ENCODE results near the gene ANKRD44. TPM values are rescaled to one million over a fixed set of nuclear protein-coding genes. Genes with fewer than 3 reads are reported as not detected.

Gene ANKRD44
- total RNA-seq, 1 experiment from 2014 or later, result 0.68 TPM

DNA sequence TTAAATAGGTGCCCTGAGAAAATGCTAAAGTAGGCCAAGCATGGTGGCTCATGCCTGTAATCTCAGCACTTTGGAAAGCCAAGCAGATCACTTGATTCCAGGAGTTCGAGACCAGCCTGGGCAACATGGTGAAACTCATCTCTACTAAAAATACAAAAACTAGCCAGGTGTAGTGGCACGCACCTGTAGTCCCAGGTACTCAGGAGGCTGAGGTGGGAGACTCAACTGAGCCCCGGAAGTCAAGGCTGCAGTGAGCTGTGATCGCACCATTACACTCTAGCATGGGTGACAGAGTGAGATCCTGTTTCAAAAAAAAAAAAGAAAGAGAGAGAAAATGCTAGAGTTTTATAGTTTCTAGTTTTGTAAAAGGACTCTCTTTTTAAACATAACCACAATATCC is 12.0 kb downstream of the ANKRD44 start (continued):
- TF ChIP-seq, protein P1, sequence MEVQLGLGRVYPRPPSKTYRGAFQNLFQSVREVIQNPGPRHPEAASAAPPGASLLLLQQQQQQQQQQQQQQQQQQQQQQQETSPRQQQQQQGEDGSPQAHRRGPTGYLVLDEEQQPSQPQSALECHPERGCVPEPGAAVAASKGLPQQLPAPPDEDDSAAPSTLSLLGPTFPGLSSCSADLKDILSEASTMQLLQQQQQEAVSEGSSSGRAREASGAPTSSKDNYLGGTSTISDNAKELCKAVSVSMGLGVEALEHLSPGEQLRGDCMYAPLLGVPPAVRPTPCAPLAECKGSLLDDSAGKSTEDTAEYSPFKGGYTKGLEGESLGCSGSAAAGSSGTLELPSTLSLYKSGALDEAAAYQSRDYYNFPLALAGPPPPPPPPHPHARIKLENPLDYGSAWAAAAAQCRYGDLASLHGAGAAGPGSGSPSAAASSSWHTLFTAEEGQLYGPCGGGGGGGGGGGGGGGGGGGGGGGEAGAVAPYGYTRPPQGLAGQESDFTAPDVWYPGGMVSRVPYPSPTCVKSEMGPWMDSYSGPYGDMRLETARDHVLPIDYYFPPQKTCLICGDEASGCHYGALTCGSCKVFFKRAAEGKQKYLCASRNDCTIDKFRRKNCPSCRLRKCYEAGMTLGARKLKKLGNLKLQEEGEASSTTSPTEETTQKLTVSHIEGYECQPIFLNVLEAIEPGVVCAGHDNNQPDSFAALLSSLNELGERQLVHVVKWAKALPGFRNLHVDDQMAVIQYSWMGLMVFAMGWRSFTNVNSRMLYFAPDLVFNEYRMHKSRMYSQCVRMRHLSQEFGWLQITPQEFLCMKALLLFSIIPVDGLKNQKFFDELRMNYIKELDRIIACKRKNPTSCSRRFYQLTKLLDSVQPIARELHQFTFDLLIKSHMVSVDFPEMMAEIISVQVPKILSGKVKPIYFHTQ (CRISPR knock-in tag; IDR thresholded peaks at IDR 0.05), result no peak
- no peak for TF ChIP-seq RELA (CRISPR knock-in tag; IDR thresholded peaks at IDR 0.05; ENCODE audit: borderline replicate concordance)
- TF ChIP-seq, protein P2, sequence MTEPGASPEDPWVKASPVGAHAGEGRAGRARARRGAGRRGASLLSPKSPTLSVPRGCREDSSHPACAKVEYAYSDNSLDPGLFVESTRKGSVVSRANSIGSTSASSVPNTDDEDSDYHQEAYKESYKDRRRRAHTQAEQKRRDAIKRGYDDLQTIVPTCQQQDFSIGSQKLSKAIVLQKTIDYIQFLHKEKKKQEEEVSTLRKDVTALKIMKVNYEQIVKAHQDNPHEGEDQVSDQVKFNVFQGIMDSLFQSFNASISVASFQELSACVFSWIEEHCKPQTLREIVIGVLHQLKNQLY (CRISPR knock-in tag; IDR thresholded peaks at IDR 0.05), result no peak
- TF ChIP-seq, protein P3, sequence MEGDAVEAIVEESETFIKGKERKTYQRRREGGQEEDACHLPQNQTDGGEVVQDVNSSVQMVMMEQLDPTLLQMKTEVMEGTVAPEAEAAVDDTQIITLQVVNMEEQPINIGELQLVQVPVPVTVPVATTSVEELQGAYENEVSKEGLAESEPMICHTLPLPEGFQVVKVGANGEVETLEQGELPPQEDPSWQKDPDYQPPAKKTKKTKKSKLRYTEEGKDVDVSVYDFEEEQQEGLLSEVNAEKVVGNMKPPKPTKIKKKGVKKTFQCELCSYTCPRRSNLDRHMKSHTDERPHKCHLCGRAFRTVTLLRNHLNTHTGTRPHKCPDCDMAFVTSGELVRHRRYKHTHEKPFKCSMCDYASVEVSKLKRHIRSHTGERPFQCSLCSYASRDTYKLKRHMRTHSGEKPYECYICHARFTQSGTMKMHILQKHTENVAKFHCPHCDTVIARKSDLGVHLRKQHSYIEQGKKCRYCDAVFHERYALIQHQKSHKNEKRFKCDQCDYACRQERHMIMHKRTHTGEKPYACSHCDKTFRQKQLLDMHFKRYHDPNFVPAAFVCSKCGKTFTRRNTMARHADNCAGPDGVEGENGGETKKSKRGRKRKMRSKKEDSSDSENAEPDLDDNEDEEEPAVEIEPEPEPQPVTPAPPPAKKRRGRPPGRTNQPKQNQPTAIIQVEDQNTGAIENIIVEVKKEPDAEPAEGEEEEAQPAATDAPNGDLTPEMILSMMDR (IDR thresholded peaks at IDR 0.05), result no peak

DNA sequence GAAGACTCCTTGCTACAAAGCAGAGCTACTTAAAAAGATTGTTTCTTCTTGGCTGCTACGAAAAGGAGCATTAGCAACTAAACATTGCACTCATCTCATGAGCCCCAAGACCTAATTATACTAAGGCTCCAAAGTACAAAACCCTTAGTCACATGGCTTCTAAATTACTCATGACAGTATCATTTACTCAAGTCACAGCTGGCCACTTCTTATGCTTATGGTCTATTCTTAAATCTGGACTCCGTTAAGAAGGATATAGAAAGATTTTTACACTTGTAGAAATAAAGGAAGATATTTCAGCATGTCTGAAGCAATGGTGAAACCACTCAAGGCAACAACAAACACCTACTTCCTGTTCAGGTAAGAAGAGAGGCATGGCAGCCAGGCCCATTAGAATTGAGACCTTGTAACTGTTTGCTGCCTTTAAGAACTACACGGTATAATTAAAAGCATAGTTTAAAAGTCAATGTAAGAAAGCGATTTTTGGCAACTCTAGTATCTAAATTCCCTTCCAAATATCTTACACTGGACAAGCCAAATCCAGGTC is 12.7 kb downstream of the ANKRD44 start:
- CTCF ChIA-PET, result no interaction called here
- no peaks in the 10 kb centered on the region for H3K4me1 Mint-ChIP-seq
- POLR2A ChIA-PET, result no interaction called here
- DNase-seq (ENCODE audit: low spot score) (no peak), ATAC-seq (no peak)
- TF ChIP-seq NR2C2 (CRISPR knock-in tag; IDR thresholded peaks at IDR 0.05), result no peak
- TF ChIP-seq, protein P4, sequence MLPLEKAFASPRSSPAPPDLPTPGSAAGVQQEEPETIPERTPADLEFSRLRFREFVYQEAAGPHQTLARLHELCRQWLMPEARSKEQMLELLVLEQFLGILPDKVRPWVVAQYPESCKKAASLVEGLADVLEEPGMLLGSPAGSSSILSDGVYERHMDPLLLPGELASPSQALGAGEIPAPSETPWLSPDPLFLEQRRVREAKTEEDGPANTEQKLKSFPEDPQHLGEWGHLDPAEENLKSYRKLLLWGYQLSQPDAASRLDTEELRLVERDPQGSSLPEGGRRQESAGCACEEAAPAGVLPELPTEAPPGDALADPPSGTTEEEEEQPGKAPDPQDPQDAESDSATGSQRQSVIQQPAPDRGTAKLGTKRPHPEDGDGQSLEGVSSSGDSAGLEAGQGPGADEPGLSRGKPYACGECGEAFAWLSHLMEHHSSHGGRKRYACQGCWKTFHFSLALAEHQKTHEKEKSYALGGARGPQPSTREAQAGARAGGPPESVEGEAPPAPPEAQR (CRISPR knock-in tag; IDR thresholded peaks at IDR 0.05), result no peak
- TF ChIP-seq, protein P3 (IDR thresholded peaks at IDR 0.05), result no peak
- no peak for TF ChIP-seq NR1H2 (CRISPR knock-in tag; IDR thresholded peaks at IDR 0.05)
- no peak for TF ChIP-seq GRHL2 (CRISPR knock-in tag; IDR thresholded peaks at IDR 0.05; ENCODE audit: insufficient replicate concordance, severe bottlenecking)
- no peak for TF ChIP-seq JAZF1 (CRISPR knock-in tag; IDR thresholded peaks at IDR 0.05)
- no peak for TF ChIP-seq SMAD3 (CRISPR knock-in tag; IDR thresholded peaks at IDR 0.05; ENCODE audit: borderline replicate concordance)
- no peak for TF ChIP-seq HMGA2 (CRISPR knock-in tag; IDR thresholded peaks at IDR 0.05)
- TF ChIP-seq, protein P5, sequence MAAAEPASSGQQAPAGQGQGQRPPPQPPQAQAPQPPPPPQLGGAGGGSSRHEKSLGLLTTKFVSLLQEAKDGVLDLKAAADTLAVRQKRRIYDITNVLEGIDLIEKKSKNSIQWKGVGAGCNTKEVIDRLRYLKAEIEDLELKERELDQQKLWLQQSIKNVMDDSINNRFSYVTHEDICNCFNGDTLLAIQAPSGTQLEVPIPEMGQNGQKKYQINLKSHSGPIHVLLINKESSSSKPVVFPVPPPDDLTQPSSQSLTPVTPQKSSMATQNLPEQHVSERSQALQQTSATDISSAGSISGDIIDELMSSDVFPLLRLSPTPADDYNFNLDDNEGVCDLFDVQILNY (CRISPR knock-in tag; IDR thresholded peaks at IDR 0.05), result no peak
- TF ChIP-seq ZNF219 (CRISPR knock-in tag; IDR thresholded peaks at IDR 0.05; ENCODE audit: borderline replicate concordance), result no peak
- TF ChIP-seq, protein P2 (CRISPR knock-in tag; IDR thresholded peaks at IDR 0.05), result no peak
- TF ChIP-seq ZNF138 (CRISPR knock-in tag; conservative IDR thresholded peaks at IDR 0.05), result no peak
- TF ChIP-seq, protein P6, sequence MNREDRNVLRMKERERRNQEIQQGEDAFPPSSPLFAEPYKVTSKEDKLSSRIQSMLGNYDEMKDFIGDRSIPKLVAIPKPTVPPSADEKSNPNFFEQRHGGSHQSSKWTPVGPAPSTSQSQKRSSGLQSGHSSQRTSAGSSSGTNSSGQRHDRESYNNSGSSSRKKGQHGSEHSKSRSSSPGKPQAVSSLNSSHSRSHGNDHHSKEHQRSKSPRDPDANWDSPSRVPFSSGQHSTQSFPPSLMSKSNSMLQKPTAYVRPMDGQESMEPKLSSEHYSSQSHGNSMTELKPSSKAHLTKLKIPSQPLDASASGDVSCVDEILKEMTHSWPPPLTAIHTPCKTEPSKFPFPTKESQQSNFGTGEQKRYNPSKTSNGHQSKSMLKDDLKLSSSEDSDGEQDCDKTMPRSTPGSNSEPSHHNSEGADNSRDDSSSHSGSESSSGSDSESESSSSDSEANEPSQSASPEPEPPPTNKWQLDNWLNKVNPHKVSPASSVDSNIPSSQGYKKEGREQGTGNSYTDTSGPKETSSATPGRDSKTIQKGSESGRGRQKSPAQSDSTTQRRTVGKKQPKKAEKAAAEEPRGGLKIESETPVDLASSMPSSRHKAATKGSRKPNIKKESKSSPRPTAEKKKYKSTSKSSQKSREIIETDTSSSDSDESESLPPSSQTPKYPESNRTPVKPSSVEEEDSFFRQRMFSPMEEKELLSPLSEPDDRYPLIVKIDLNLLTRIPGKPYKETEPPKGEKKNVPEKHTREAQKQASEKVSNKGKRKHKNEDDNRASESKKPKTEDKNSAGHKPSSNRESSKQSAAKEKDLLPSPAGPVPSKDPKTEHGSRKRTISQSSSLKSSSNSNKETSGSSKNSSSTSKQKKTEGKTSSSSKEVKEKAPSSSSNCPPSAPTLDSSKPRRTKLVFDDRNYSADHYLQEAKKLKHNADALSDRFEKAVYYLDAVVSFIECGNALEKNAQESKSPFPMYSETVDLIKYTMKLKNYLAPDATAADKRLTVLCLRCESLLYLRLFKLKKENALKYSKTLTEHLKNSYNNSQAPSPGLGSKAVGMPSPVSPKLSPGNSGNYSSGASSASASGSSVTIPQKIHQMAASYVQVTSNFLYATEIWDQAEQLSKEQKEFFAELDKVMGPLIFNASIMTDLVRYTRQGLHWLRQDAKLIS (CRISPR knock-in tag; IDR thresholded peaks at IDR 0.05; ENCODE audit: borderline replicate concordance), result no peak
- no peak for TF ChIP-seq ZNF317 (CRISPR knock-in tag; IDR thresholded peaks at IDR 0.05; ENCODE audit: borderline replicate concordance, low read depth)
- H3K36me3 Mint-ChIP-seq, result no peaks in the 10 kb centered on the region
- H3K27me3 Mint-ChIP-seq (ENCODE audit: low read depth), result no peaks in the 10 kb centered on the region
- H3K27ac Mint-ChIP-seq, result no peak overlapping the region
- H3K9me3 Mint-ChIP-seq, result no peaks in the 10 kb centered on the region
- H3K4me3 Mint-ChIP-seq, result no peak overlapping the region
